ELR (cell line): Measurements from ENCODE around the gene GLOD5.

Source experiments
- DNase-seq: peaks from one replicate; pipeline ENCODE4 v3.0.0-alpha.2; 2015; ENCODE audit warnings: low read depth

The GLOD5 gene

GRCh38 chrX:48753708-48754228 is 7.8 kb upstream of the GLOD5 start:
- DNase-seq = no peak

- no peak for DNase-seq
Measured at GRCh38 chrX:48754238-48754637, 7.3 kb upstream of the GLOD5 start.

- DNase-seq = no peak
Measured at GRCh38 chrX:48769230-48769629, 7.7 kb downstream of the GLOD5 start.

GRCh38 chrX:48770296-48770695 is 8.7 kb downstream of the GLOD5 start:
- DNase-seq = no peak

- DNase-seq = no peak
Measured at GRCh38 chrX:48772602-48773001, 11.1 kb downstream of the GLOD5 start.

GRCh38 chrX:48776818-48777439 is 15.4 kb downstream of the GLOD5 start:
- DNase-seq = no peak

GRCh38 chrX:48779399-48779798 is 17.9 kb downstream of the GLOD5 start:
- no peak for DNase-seq

GRCh38 chrX:48781705-48782104 is 20.2 kb downstream of the GLOD5 start:
- DNase-seq = no peak

- no peak for DNase-seq
Measured at GRCh38 chrX:48782216-48782615, 20.7 kb downstream of the GLOD5 start.

- no peak for DNase-seq
Measured at GRCh38 chrX:48782795-48783194, 21.2 kb downstream of the GLOD5 start.

GRCh38 chrX:48784726-48785125 is 23.2 kb downstream of the GLOD5 start:
- DNase-seq = no peak

- DNase-seq = no peak
Measured at GRCh38 chrX:48785186-48785539, 23.6 kb downstream of the GLOD5 start.

- DNase-seq = no peak
Measured at GRCh38 chrX:48785540-48786214, 24.1 kb downstream of the GLOD5 start.

- DNase-seq = no peak
Measured at GRCh38 chrX:48786341-48786800, 24.8 kb downstream of the GLOD5 start, which contains the start of gene GATA1. Gene GATA1 (plus strand): TSS chrX:48786590. CDS start chrX:48791110, 4,520 bp downstream.

GRCh38 chrX:48786825-48787504 is 25.4 kb downstream of the GLOD5 start:
- DNase-seq = no peak

GRCh38 chrX:48787505-48788443 is 26.2 kb downstream of the GLOD5 start:
- no peak for DNase-seq

- DNase-seq = no peak
Measured at GRCh38 chrX:48789366-48790220, 28.0 kb downstream of the GLOD5 start.

GRCh38 chrX:48790477-48790876 is 28.9 kb downstream of the GLOD5 start:
- no peak for DNase-seq

- no peak for DNase-seq
Measured at GRCh38 chrX:48791063-48791820, 29.7 kb downstream of the GLOD5 start.

GRCh38 chrX:48792219-48792618 is 30.7 kb downstream of the GLOD5 start:
- DNase-seq = no peak
